ENCODE results near the gene RASL11B. TPM values are rescaled to one million over a fixed set of nuclear protein-coding genes. Genes with fewer than 3 reads are reported as not detected.

The RASL11B gene
- total and polyA plus RNA-seq, 10 of the 15 experiments (the other 5 are each of a cell fraction or from before 2014, with no cell fraction given), result 0.06 to 0.45 (median 0.08) TPM; not detected in 5

DNA sequence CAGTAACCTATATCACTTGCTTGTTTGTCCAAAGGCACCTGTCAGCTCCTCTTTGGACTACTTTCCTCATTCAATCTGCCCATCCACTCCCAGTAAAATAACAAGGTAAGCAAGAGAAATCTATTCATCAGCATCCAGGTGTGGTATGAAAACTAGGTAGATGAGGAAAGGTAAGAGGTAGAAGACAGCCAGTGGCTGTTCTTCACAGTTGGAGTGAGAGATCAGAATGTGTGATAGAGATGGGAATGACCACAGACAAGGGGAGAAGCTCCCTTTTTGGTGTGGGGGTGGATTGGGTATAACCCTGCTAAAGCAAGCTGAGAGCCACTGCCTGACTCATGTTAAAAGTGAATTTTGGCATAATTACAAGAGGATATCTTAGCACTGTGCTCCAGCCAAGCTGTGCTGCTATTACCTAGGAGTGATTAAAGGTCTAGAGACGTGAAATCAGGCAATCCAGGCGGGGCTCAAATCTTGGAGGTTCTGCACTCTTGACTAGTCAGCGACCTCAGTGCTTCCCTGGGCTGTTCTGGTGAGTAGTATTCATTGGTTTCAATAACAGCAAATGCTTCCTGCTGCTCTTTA lies 28.1 kb upstream of the RASL11B start:
- BruUV-seq (replicated peaks), result no TSS peak
- intact Hi-C loops (cut with micrococcal nuclease; ENCODE audit: unreplicated experiment) (no loop called here), in situ Hi-C loops (cut with MboI) (no loop called here)
- H3K9me3 ChIP-seq (replicated peaks; ENCODE audit: control insufficient read depth, insufficient read depth, low read length), result no peaks in the 10 kb centered on the region
- H3K27ac ChIP-seq (ENCODE audit: control insufficient read depth, insufficient read depth), result no peak overlapping the region
- no peaks in the 10 kb centered on the region for H3K4me1 ChIP-seq (ENCODE audit: control insufficient read depth, insufficient read depth, low read length)
- CTCF ChIA-PET, result no interaction called here
- no peak overlapping the region for H2AFZ ChIP-seq (ENCODE audit: control insufficient read depth, low read depth, low read length)
- H3K4me2 ChIP-seq (ENCODE audit: control insufficient read depth, insufficient read depth), result no peak overlapping the region
- POLR2A ChIA-PET, result no interaction called here
- FAIRE-seq (no peak), DNase-seq (ENCODE audit: low read depth, low spot score) (no peak), ATAC-seq (no peak)
- H3K4me3 ChIP-seq, result no peak overlapping the region
- no peaks in the 10 kb centered on the region for H4K20me1 ChIP-seq (ENCODE audit: control insufficient read depth, insufficient read depth)
- no peaks in the 10 kb centered on the region for H3K79me2 ChIP-seq (ENCODE audit: control insufficient read depth, insufficient read depth, low read length)
- H3K27me3 ChIP-seq (replicated peaks in 1 of 2; ENCODE audit: control insufficient read depth in 2 of 2, insufficient read depth in 2 of 2, low read length in 1 of 2), result no peaks in the 10 kb centered on the region
- H3K36me3 ChIP-seq (ENCODE audit: control insufficient read depth in 2 of 2, insufficient read depth in 2 of 2, low read length in 1 of 2), result no peaks in the 10 kb centered on the region
- no peak overlapping the region for H3K9ac ChIP-seq (ENCODE audit: control insufficient read depth, insufficient read depth, low read length)
- RAD21 ChIA-PET (ENCODE audit: unreplicated experiment), result interaction anchor here (0.6 kb wide), 1 partner anchor 14 kb away, joined by 3 read pairs; no protein-coding TSS in a partner anchor
- WGBS (ENCODE audit: insufficient coverage, insufficient replicate concordance, low lambda C conversion rate, missing lambda C conversion rate), result 15% methylated on average over 3 of the region's 3 CpGs
- SMC1A ChIA-PET (ENCODE audit: uncharacterized antibody, unreplicated experiment), result no interaction called here
- TF ChIP-seq, protein P1, sequence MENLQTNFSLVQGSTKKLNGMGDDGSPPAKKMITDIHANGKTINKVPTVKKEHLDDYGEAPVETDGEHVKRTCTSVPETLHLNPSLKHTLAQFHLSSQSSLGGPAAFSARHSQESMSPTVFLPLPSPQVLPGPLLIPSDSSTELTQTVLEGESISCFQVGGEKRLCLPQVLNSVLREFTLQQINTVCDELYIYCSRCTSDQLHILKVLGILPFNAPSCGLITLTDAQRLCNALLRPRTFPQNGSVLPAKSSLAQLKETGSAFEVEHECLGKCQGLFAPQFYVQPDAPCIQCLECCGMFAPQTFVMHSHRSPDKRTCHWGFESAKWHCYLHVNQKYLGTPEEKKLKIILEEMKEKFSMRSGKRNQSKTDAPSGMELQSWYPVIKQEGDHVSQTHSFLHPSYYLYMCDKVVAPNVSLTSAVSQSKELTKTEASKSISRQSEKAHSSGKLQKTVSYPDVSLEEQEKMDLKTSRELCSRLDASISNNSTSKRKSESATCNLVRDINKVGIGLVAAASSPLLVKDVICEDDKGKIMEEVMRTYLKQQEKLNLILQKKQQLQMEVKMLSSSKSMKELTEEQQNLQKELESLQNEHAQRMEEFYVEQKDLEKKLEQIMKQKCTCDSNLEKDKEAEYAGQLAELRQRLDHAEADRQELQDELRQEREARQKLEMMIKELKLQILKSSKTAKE (IDR thresholded peaks at IDR 0.05; ENCODE audit: low read depth, poor library complexity, severe bottlenecking), result no peak
- TF ChIP-seq NFYB (IDR thresholded peaks at IDR 0.05; ENCODE audit: insufficient read depth, low read depth, low read length) (no peak), BACH1 (IDR thresholded peaks at IDR 0.05; ENCODE audit: borderline replicate concordance) (no peak), JUND (IDR thresholded peaks at IDR 0.05; ENCODE audit: low read depth, low read length) (no peak), MTA2 (IDR thresholded peaks at IDR 0.05; ENCODE audit: low read depth) (no peak), ZNF384 (IDR thresholded peaks at IDR 0.05; ENCODE audit: borderline replicate concordance, low read depth, low read length) (no peak), POLR2A (IDR thresholded peaks at IDR 0.05; ENCODE audit: low read depth, low read length) (no peak), RFX5 (IDR thresholded peaks at IDR 0.05; ENCODE audit: low read depth, low read length) (no peak), POLR2AphosphoS5 (IDR thresholded peaks at IDR 0.05; ENCODE audit: low read length) (no peak), NFIC (IDR thresholded peaks at IDR 0.05; ENCODE audit: low read depth, low read length) (no peak)
- TF ChIP-seq, protein P2, sequence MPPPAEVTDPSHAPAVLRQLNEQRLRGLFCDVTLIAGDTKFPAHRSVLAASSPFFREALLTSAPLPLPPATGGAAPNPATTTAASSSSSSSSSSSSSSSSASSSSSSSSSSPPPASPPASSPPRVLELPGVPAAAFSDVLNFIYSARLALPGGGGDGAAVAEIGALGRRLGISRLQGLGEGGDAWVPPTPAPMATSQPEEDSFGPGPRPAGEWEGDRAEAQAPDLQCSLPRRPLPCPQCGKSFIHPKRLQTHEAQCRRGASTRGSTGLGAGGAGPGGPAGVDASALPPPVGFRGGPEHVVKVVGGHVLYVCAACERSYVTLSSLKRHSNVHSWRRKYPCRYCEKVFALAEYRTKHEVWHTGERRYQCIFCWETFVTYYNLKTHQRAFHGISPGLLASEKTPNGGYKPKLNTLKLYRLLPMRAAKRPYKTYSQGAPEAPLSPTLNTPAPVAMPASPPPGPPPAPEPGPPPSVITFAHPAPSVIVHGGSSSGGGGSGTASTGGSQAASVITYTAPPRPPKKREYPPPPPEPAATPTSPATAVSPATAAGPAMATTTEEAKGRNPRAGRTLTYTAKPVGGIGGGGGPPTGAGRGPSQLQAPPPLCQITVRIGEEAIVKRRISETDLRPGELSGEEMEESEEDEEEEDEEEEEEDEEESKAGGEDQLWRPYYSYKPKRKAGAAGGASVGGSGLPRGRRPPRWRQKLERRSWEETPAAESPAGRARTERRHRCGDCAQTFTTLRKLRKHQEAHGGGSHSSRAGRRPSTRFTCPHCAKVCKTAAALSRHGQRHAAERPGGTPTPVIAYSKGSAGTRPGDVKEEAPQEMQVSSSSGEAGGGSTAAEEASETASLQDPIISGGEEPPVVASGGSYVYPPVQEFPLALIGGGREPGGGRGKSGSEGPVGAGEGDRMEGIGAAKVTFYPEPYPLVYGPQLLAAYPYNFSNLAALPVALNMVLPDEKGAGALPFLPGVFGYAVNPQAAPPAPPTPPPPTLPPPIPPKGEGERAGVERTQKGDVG (CRISPR knock-in tag; IDR thresholded peaks at IDR 0.05), result no peak
- TF ChIP-seq, protein P3, sequence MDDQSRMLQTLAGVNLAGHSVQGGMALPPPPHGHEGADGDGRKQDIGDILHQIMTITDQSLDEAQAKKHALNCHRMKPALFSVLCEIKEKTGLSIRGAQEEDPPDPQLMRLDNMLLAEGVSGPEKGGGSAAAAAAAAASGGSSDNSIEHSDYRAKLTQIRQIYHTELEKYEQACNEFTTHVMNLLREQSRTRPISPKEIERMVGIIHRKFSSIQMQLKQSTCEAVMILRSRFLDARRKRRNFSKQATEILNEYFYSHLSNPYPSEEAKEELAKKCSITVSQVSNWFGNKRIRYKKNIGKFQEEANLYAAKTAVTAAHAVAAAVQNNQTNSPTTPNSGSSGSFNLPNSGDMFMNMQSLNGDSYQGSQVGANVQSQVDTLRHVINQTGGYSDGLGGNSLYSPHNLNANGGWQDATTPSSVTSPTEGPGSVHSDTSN (IDR thresholded peaks at IDR 0.05; ENCODE audit: insufficient replicate concordance, low read depth, low read length), result no peak
- TF ChIP-seq, protein P4, sequence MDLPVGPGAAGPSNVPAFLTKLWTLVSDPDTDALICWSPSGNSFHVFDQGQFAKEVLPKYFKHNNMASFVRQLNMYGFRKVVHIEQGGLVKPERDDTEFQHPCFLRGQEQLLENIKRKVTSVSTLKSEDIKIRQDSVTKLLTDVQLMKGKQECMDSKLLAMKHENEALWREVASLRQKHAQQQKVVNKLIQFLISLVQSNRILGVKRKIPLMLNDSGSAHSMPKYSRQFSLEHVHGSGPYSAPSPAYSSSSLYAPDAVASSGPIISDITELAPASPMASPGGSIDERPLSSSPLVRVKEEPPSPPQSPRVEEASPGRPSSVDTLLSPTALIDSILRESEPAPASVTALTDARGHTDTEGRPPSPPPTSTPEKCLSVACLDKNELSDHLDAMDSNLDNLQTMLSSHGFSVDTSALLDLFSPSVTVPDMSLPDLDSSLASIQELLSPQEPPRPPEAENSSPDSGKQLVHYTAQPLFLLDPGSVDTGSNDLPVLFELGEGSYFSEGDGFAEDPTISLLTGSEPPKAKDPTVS (IDR thresholded peaks at IDR 0.05; ENCODE audit: low read depth, low read length), result no peak
